Progenitor cell of endocrine pancreas (in vitro differentiated cells): Measurements from ENCODE around the gene ITGA2. TPM values are rescaled to one million over a fixed set of nuclear protein-coding genes. Genes with fewer than 3 reads are reported as not detected.

ENCODE experiments used
- DNase-seq: peaks from one replicate; pipeline ENCODE4 v3.0.0; 2021; ENCODE audit warnings: low spot score; ENCODE audit not compliant: unreplicated experiment
- H3K27ac Mint-ChIP-seq: 2 replicates; pipeline ENCODE4 v1.8.0; 2021; ENCODE audit warnings: mild to moderate bottlenecking, moderate library complexity, mixed read lengths
- H3K27me3 Mint-ChIP-seq: 2 replicates; pipeline ENCODE4 v1.8.0; 2021; ENCODE audit warnings: mixed read lengths
- H3K36me3 Mint-ChIP-seq: 2 replicates; pipeline ENCODE4 v1.8.0; 2022; ENCODE audit warnings: mixed read lengths; ENCODE audit not compliant: insufficient read depth
- H3K4me1 Mint-ChIP-seq: 2 replicates; pipeline ENCODE4 v1.8.0; 2021; ENCODE audit warnings: low read depth, mixed read lengths
- H3K4me3 Mint-ChIP-seq: 2 replicates; pipeline ENCODE4 v1.8.0; 2021; ENCODE audit warnings: low read depth, mild to moderate bottlenecking, moderate library complexity, mixed read lengths
- H3K9me3 Mint-ChIP-seq: 2 replicates; pipeline ENCODE4 v1.8.0; 2021; ENCODE audit warnings: low read depth, mixed read lengths
- CTCF ChIP-seq: fragments of 200-600 bp; sonication (generic); IDR thresholded peaks from one replicate; pipeline ENCODE4 v1.5.0; 2021; ENCODE audit warnings: antibody characterized with exemption, mild to moderate bottlenecking; ENCODE audit not compliant: unreplicated experiment
- total RNA-seq: library from RNA; stranded (reverse); gene quantifications from 2 replicates; pipeline ENCODE4 v1.2.1, GENCODE V29; 2021

ITGA2 gene
- total RNA-seq, 1 donor from 2014 or later = 5.1 TPM

- peaks cover 7% of the 10 kb centered on the region for H3K36me3 Mint-ChIP-seq
- no peaks in the 10 kb centered on the region for H3K9me3 Mint-ChIP-seq
- no peak overlapping the region for H3K4me3 Mint-ChIP-seq
- peak; percentile 94 for TF ChIP-seq CTCF
- no peak overlapping the region for H3K27ac Mint-ChIP-seq
- no peaks in the 10 kb centered on the region for H3K27me3 Mint-ChIP-seq
- peak; percentile 49 for DNase-seq
- peaks cover 15% of the 10 kb centered on the region for H3K4me1 Mint-ChIP-seq
Measured at GRCh38 chr5:53095931-53096525, 106.9 kb downstream of the ITGA2 start.

GRCh38 chr5:53099546-53099945, 110.4 kb downstream of the ITGA2 start:
- Mint-ChIP-seq H3K4me1 (peaks cover 15% of the 10 kb centered on the region), H3K36me3 (peaks cover 12% of the 10 kb centered on the region), H3K27ac (peak overlapping the region; percentile 10), H3K4me3 (no peak overlapping the region), H3K27me3 (no peaks in the 10 kb centered on the region), H3K9me3 (no peaks in the 10 kb centered on the region)
- TF ChIP-seq CTCF = no peak
- no peak for DNase-seq

- no peak for DNase-seq
- H3K9me3 Mint-ChIP-seq = no peaks in the 10 kb centered on the region
- peaks cover 15% of the 10 kb centered on the region for H3K4me1 Mint-ChIP-seq
- no peak overlapping the region for H3K4me3 Mint-ChIP-seq
- no peaks in the 10 kb centered on the region for H3K27me3 Mint-ChIP-seq
- TF ChIP-seq CTCF = no peak
- H3K36me3 Mint-ChIP-seq = peaks cover 13% of the 10 kb centered on the region
- no peak overlapping the region for H3K27ac Mint-ChIP-seq
Measured at GRCh38 chr5:53100606-53101005, 111.5 kb downstream of the ITGA2 start.

- Mint-ChIP-seq H3K4me3 (no peak overlapping the region), H3K27ac (no peak overlapping the region)
- no peak for DNase-seq
Measured at GRCh38 chr5:53105611-53106300, 116.6 kb downstream of the ITGA2 start.

GRCh38 chr5:53109056-53109442, 119.9 kb downstream of the ITGA2 start:
- peak overlapping the region; percentile 88 for H3K4me3 Mint-ChIP-seq
- no peak for TF ChIP-seq CTCF
- peaks cover 21% of the 10 kb centered on the region for H3K4me1 Mint-ChIP-seq
- H3K36me3 Mint-ChIP-seq = peaks cover 7% of the 10 kb centered on the region
- peak overlapping the region; percentile 90 for H3K27ac Mint-ChIP-seq
- no peak for DNase-seq
- H3K9me3 Mint-ChIP-seq = no peaks in the 10 kb centered on the region
- H3K27me3 Mint-ChIP-seq = no peaks in the 10 kb centered on the region

More at GRCh38 chr5:53105611-53106300, 116.6 kb downstream of the ITGA2 start:
- peaks cover 13% of the 10 kb centered on the region for H3K36me3 Mint-ChIP-seq
- no peak for TF ChIP-seq CTCF
- no peaks in the 10 kb centered on the region for H3K9me3 Mint-ChIP-seq
- no peaks in the 10 kb centered on the region for H3K27me3 Mint-ChIP-seq
- H3K4me1 Mint-ChIP-seq = peaks cover 20% of the 10 kb centered on the region
